Neural crest cell (in vitro differentiated cells): Measurements from ENCODE around the gene GET4. TPM values are rescaled to one million over a fixed set of nuclear protein-coding genes. Genes with fewer than 3 reads are reported as not detected.
"Not testable (repeated sequence)": the region's sequence is repeated elsewhere in the genome, so short reads cannot be mapped to it uniquely, and the experiment has no call there.

Experiments used
- DNase-seq: peaks from one replicate; pipeline ENCODE4 v3.0.0; 2021; ENCODE audit warnings: low read depth, mixed read lengths, low spot score
- H3K27ac Mint-ChIP-seq: one replicate; pipeline ENCODE4 v1.8.0; 2021; ENCODE audit warnings: mild to moderate bottlenecking, mixed read lengths; ENCODE audit not compliant: unreplicated experiment
- H3K27me3 Mint-ChIP-seq: 2 replicates; pipeline ENCODE4 v1.8.0; 2021; ENCODE audit warnings: low read depth, mild to moderate bottlenecking, mixed read lengths
- H3K36me3 Mint-ChIP-seq: 2 replicates; pipeline ENCODE4 v1.8.0; 2021; ENCODE audit warnings: low read depth, mild to moderate bottlenecking, mixed read lengths
- H3K4me1 Mint-ChIP-seq: 2 replicates; pipeline ENCODE4 v1.8.0; 2021; ENCODE audit warnings: mixed read lengths
- H3K4me3 Mint-ChIP-seq: one replicate; pipeline ENCODE4 v1.8.0; 2021; ENCODE audit warnings: mild to moderate bottlenecking, mixed read lengths
- H3K9me3 Mint-ChIP-seq: 2 replicates; pipeline ENCODE4 v1.8.0; 2021; ENCODE audit warnings: mixed read lengths
- CTCF ChIP-seq: fragments of 200-600 bp; sonication (generic); conservative IDR thresholded peaks from 2 replicates; pipeline ENCODE4 v1.5.0; 2021; ENCODE audit warnings: antibody characterized with exemption, mild to moderate bottlenecking
- total RNA-seq: library from RNA; stranded (reverse); gene quantifications from 2 replicates; pipeline ENCODE4 v1.2.1, GENCODE V29; 2021

GET4 gene
- total RNA-seq, 1 donor from 2014 or later: 55.2 TPM

DNA sequence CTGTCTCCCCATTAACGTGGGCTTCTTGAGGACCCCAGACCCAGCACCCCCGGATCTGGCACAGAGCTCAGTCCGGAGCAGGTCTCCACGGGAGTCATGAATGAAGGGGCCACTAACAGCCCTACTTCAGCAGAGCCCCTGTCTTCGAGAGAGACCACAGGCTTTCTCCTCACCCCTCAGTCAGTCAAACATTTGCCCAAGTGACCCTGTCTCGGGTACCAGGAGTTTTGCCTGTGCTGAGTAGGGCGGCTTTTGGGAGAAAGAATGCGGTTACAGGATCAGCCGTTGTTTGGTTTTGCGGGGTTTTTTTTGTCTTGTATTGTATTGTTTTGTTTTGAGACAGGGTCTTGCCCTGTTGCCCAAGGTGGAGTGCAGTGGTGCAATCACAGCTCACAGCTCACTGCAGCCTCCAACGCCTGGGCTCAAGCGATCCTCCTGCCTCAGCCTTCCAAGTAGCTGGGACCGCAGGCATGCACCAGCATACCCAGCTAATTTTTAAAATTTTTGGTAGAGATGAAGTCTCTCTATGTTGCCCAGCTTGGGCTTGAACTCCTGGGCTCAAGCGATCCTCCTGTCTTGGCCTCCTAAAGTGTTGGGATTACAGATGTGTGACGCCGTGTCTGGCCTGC, 61.6 kb downstream of the GET4 start:
- no peak overlapping the region for H3K27ac Mint-ChIP-seq
- H3K9me3 Mint-ChIP-seq: peaks cover 6% of the 10 kb centered on the region
- no peaks in the 10 kb centered on the region for H3K36me3 Mint-ChIP-seq
- no peaks in the 10 kb centered on the region for H3K4me1 Mint-ChIP-seq
- no peak for TF ChIP-seq CTCF
- H3K4me3 Mint-ChIP-seq: no peak overlapping the region
- H3K27me3 Mint-ChIP-seq: peaks cover 29% of the 10 kb centered on the region
- no peak for DNase-seq

DNA sequence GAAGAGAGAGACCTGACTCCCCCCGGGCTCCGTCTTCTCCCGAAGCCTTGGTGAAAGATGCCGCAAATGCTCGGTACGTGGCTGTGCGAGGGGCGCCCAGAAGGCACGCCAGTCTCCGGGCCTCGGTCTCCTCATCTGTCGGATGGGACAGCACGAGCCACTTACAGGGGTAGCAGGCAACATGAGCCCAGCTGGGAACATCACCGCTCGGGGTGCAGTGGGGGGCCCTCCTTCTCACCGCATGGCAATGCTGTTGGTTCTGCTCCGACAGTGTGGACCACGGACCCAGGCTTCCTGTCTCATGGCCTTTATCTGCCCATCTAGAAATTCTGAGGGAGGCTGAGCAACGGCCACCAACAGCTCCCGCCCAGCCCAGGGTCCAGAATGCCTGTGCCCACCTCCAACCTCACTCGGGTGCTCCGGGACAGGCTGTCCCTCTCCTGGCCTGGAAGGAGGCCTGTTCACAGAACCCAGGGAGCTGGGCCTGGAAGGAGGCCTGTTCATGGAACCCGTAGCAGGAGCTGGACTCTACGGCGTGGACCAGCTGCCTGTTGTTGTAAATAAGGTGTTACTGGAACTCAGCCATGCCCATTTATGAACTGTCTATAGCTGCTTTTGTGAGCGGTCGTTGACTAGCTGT, 62.3 kb downstream of the GET4 start:
- no peak overlapping the region for H3K27ac Mint-ChIP-seq
- no peak overlapping the region for H3K4me3 Mint-ChIP-seq
- no peak for DNase-seq
- peaks cover 6% of the 10 kb centered on the region for H3K9me3 Mint-ChIP-seq
- H3K27me3 Mint-ChIP-seq: peaks cover 29% of the 10 kb centered on the region
- H3K36me3 Mint-ChIP-seq: no peaks in the 10 kb centered on the region
- no peaks in the 10 kb centered on the region for H3K4me1 Mint-ChIP-seq
- TF ChIP-seq CTCF: no peak

DNA sequence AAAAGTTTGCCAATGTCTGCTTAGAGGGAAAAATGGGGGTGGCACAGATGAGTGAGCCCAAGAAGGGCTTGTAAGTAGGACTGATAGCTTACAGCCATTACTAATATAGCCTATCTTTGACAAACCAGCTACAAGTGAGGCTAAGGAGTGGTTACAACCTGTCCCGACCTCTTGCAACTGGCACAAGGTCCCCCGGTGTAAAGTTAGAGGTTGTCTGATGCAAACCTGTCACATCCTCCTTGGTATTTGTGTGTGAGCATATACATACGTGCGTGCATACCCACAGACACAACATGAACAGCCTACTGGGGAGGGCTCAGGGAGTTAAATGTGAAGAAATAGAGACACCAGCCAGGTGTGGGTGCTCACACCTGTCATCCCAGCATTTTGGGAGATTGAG, 63.5 kb downstream of the GET4 start:
- Mint-ChIP-seq H3K27me3 (peaks cover 32% of the 10 kb centered on the region), H3K27ac (no peak overlapping the region), H3K4me3 (no peak overlapping the region), H3K4me1 (no peaks in the 10 kb centered on the region), H3K9me3 (peaks cover 6% of the 10 kb centered on the region), H3K36me3 (no peaks in the 10 kb centered on the region)
- TF ChIP-seq CTCF: no peak
- DNase-seq: no peak

DNA sequence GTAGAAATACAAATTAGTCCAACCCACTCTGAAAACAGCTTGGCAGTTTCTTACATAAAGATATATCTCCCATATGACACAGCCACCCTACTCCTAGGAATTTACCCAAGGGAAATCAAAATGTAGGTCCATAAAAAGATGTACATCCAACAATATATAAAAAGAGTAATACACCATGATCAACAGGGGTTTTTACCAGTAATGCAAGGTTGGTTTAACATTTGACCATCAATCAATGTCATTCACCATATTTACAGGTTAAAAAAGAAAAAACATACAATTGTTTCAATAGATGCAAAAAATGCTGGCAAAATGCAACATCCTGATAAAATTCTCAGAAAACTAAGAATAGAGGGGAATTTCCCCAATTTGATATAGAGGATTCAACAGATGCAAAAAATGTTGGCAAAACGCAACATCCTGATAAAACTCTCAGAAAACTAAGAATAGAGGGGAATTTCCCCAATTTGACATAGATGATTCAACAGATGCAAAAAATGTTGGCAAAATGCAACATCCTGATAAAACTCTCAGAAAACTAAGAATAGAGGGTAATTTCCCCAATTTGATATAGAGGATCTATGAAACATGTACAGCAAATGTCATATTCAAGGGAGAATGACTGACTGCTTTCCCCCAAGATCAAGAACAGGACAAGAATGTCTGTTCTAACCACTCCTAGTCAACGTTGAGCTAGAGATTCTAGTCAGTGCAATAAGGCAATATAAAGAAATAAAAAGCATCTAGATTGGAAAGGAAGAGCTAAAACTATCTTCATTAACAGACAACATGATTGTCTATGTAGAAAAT, 64.5 kb downstream of the GET4 start:
- Mint-ChIP-seq H3K27me3 (peaks cover 33% of the 10 kb centered on the region), H3K4me1 (no peaks in the 10 kb centered on the region), H3K4me3 (no peak overlapping the region), H3K9me3 (peaks cover 6% of the 10 kb centered on the region), H3K27ac (no peak overlapping the region), H3K36me3 (no peaks in the 10 kb centered on the region)
- TF ChIP-seq CTCF: no peak
- DNase-seq: no peak

GRCh38 chr7:943793-944192, 67.4 kb downstream of the GET4 start:
- not testable (repeated sequence) for DNase-seq, H3K4me1 Mint-ChIP-seq, H3K36me3 Mint-ChIP-seq, H3K9me3 Mint-ChIP-seq, H3K4me3 Mint-ChIP-seq, H3K27ac Mint-ChIP-seq
- H3K27me3 Mint-ChIP-seq: peaks cover 32% of the 10 kb centered on the region

DNA sequence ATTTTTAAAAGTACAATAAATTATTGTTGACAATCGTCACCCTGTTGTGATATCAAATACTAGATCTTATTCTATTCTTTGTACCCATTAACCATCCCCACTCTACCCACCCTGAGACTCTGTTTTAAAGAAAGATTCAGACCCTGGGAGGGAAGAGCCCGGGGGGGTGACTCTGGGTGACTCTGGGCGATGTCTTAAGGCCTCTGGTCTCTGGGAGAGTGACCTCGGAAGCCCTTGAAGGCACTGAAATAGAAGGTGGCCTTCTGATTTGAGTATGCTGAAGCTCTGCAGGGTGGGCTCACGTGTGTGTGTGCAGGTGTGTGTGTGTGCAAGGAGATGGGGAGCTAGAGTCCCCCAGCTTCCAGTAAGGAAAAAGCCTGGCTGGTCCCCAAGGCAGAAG, 68.4 kb downstream of the GET4 start:
- no peak for TF ChIP-seq CTCF
- no peak overlapping the region for H3K4me3 Mint-ChIP-seq
- no peak overlapping the region for H3K27ac Mint-ChIP-seq

More for the DNA sequence above, 68.4 kb downstream of the GET4 start:
- no peaks in the 10 kb centered on the region for H3K36me3 Mint-ChIP-seq
- no peak for DNase-seq
- peaks cover 31% of the 10 kb centered on the region for H3K27me3 Mint-ChIP-seq
- H3K4me1 Mint-ChIP-seq: no peaks in the 10 kb centered on the region
- H3K9me3 Mint-ChIP-seq: peaks cover 6% of the 10 kb centered on the region
